ENCODE results near the gene EIF4A3.
A peak's percentile ranks its signal among the peaks of the same experiment; 100 is the strongest.

EIF4A3 gene

GRCh38 chr17:80125656-80126448, 21.1 kb downstream of the EIF4A3 start:
- no peak for DNase-seq (ENCODE audit: low read depth)
- no peak for TF ChIP-seq CTCF (IDR thresholded peaks at IDR 0.05; ENCODE audit: low read depth, low read length, missing control alignments)
- no peak overlapping the region for H3K4me3 ChIP-seq (ENCODE audit: low read depth, low read length)

GRCh38 chr17:80124351-80124981, 22.5 kb downstream of the EIF4A3 start:
- no peak for DNase-seq (ENCODE audit: low read depth)
- no peak overlapping the region for H3K4me3 ChIP-seq (ENCODE audit: low read depth, low read length)
- TF ChIP-seq CTCF (IDR thresholded peaks at IDR 0.05; ENCODE audit: low read depth, low read length, missing control alignments) = peak; percentile 41

GRCh38 chr17:80123791-80124190, 23.1 kb downstream of the EIF4A3 start:
- TF ChIP-seq CTCF (IDR thresholded peaks at IDR 0.05; ENCODE audit: low read depth, low read length, missing control alignments) = no peak
- DNase-seq (ENCODE audit: low read depth) = no peak
- H3K4me3 ChIP-seq (ENCODE audit: low read depth, low read length) = no peak overlapping the region

GRCh38 chr17:80122926-80123505, 23.9 kb downstream of the EIF4A3 start:
- TF ChIP-seq CTCF (IDR thresholded peaks at IDR 0.05; ENCODE audit: low read depth, low read length, missing control alignments) = no peak
- no peak for DNase-seq (ENCODE audit: low read depth)
- no peak overlapping the region for H3K4me3 ChIP-seq (ENCODE audit: low read depth, low read length)

- no peak overlapping the region for H3K4me3 ChIP-seq (ENCODE audit: low read depth, low read length)
- TF ChIP-seq CTCF (IDR thresholded peaks at IDR 0.05; ENCODE audit: low read depth, low read length, missing control alignments) = no peak
- no peak for DNase-seq (ENCODE audit: low read depth)
Measured at GRCh38 chr17:80122026-80122575, 24.8 kb downstream of the EIF4A3 start.

- DNase-seq (ENCODE audit: low read depth) = no peak
- no peak for TF ChIP-seq CTCF (IDR thresholded peaks at IDR 0.05; ENCODE audit: low read depth, low read length, missing control alignments)
- H3K4me3 ChIP-seq (ENCODE audit: low read depth, low read length) = no peak overlapping the region
Measured at GRCh38 chr17:80119839-80120238, 27.1 kb downstream of the EIF4A3 start.
